GM19372 (cell line): Measurements from ENCODE around the gene ANGPTL2.
A peak's percentile ranks its signal among the peaks of the same experiment; 100 is the strongest.

ENCODE experiments used
- ATAC-seq: cut with Tn5 transposase; IDR thresholded peaks from one replicate; pipeline ENCODE4 v1.9.1; 2021; ENCODE audit warnings: mild to moderate bottlenecking, low read depth, moderate library complexity; ENCODE audit not compliant: unreplicated experiment

Gene ANGPTL2

GRCh38 chr9:127121628-127122175 is 733 bp downstream of the ANGPTL2 start:
- no peak for ATAC-seq

- ATAC-seq, result no peak
Observed at GRCh38 chr9:127119320-127119709, 3.1 kb downstream of the ANGPTL2 start.

GRCh38 chr9:127118597-127119319 is 3.7 kb downstream of the ANGPTL2 start:
- peak; percentile 50 for ATAC-seq

GRCh38 chr9:127117801-127118200 is 4.6 kb downstream of the ANGPTL2 start:
- no peak for ATAC-seq

- no peak for ATAC-seq
Observed at GRCh38 chr9:127116957-127117356, 5.5 kb downstream of the ANGPTL2 start.

GRCh38 chr9:127116088-127116726 is 6.2 kb downstream of the ANGPTL2 start:
- ATAC-seq, result no peak

GRCh38 chr9:127114606-127115005 is 7.8 kb downstream of the ANGPTL2 start:
- ATAC-seq, result no peak

GRCh38 chr9:127113191-127113972 is 9.1 kb downstream of the ANGPTL2 start:
- no peak for ATAC-seq

GRCh38 chr9:127112735-127113161 is 9.7 kb downstream of the ANGPTL2 start:
- no peak for ATAC-seq

GRCh38 chr9:127112056-127112455 is 10.4 kb downstream of the ANGPTL2 start:
- no peak for ATAC-seq

GRCh38 chr9:127109212-127109711 is 13.2 kb downstream of the ANGPTL2 start:
- ATAC-seq, result no peak

GRCh38 chr9:127107929-127108876 is 14.2 kb downstream of the ANGPTL2 start:
- no peak for ATAC-seq

GRCh38 chr9:127107171-127107928 is 15.1 kb downstream of the ANGPTL2 start:
- ATAC-seq, result no peak

- no peak for ATAC-seq
Observed at GRCh38 chr9:127106466-127106855, 16.0 kb downstream of the ANGPTL2 start.

GRCh38 chr9:127105805-127106465 is 16.5 kb downstream of the ANGPTL2 start:
- no peak for ATAC-seq

GRCh38 chr9:127104581-127105311 is 17.7 kb downstream of the ANGPTL2 start:
- no peak for ATAC-seq

GRCh38 chr9:127102788-127103187 is 19.6 kb downstream of the ANGPTL2 start:
- no peak for ATAC-seq

GRCh38 chr9:127102176-127102575 is 20.3 kb downstream of the ANGPTL2 start:
- no peak for ATAC-seq
